ENCODE data around the gene RRAS.

Gene RRAS

DNA sequence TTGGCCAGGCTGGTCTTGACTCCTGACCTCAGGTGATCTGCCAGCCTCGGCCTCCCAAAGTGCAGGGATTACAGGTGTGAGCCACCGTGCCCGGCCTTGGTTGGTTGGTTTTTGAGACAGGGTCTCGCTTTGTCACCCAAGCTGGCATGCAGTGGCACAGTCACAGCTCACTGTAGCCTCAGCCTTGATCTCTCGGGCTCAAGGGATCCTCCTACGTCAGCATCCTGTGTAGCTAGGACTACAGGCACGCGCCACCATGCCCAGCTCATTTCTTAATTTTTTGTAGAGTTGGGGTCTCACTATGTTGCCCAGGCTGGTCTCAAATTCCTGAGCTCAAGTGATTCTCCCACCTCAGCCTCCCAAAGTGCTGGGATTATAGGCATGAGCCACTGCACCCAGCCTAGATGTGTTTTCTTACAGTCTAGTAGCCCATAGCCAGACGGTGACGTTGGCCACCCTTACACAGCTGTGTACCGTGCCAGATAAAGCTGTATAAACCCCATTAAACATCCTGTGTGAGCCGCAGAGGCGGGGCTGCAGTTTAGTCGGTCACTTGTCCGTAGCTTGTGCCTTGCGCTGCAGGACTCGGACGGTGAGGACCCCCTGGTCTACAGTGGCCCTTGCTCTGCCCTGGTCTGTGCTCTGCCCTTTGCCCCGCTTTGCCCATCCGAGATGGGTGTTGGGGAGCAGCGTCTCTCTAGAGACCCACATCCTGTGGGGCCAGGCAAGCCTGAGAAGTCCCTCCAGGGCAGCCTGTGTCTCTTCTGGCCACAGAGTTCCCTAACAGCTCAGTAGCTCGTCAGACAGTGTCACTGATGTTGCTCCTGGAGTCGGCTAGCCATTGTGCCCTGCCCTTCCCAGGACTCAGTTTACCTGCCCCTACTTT lies 15.9 kb upstream of the RRAS start:
- Histone ChIP-seq H3K4me1 (ENCODE audit: control insufficient read depth, insufficient read depth, low read length, poor library complexity, severe bottlenecking) (no peaks in the 10 kb centered on the region), H3K27ac (ENCODE audit: insufficient read depth, low read length, poor library complexity, severe bottlenecking) (no peak overlapping the region), H3K27me3 (replicated peaks; ENCODE audit: control insufficient read depth, insufficient read depth, low read length, poor library complexity, severe bottlenecking) (no peaks in the 10 kb centered on the region), H3K4me3 (ENCODE audit: insufficient read depth, low read depth, low read length, poor library complexity, severe bottlenecking) (no peak overlapping the region), H3K36me3 (ENCODE audit: control insufficient read depth, insufficient read depth, low read length) (peaks cover 82% of the 10 kb centered on the region), H3K9me3 (ENCODE audit: control insufficient read depth, low read length) (no peaks in the 10 kb centered on the region)
- no peak for DNase-seq

DNA sequence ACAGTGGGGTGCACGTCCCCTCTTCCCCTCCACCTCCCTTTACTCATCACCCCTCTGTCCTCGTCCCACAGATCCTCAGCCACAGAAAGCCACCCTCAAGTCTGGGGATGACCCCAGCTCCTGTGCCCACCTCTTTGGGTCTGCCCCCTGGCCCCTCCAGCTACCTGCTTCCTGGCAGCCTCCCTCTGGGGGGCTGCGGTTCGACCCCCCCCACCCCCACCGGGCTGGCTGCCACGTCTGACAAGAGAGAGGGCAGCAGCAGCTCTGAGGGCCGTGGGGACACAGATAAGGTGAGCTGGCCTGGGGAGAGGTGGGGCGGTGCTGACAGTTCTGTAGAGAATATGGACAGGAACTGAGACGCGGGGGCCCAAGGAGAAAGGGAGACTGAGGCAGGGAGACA lies 14.6 kb upstream of the RRAS start:
- H3K4me1 ChIP-seq (ENCODE audit: control insufficient read depth, insufficient read depth, low read length, poor library complexity, severe bottlenecking): no peaks in the 10 kb centered on the region
- H3K4me3 ChIP-seq (ENCODE audit: insufficient read depth, low read depth, low read length, poor library complexity, severe bottlenecking): no peak overlapping the region
- H3K27ac ChIP-seq (ENCODE audit: insufficient read depth, low read length, poor library complexity, severe bottlenecking): no peak overlapping the region
- no peaks in the 10 kb centered on the region for H3K27me3 ChIP-seq (replicated peaks; ENCODE audit: control insufficient read depth, insufficient read depth, low read length, poor library complexity, severe bottlenecking)
- peaks cover 84% of the 10 kb centered on the region for H3K36me3 ChIP-seq (ENCODE audit: control insufficient read depth, insufficient read depth, low read length)
- no peak for DNase-seq
- H3K9me3 ChIP-seq (ENCODE audit: control insufficient read depth, low read length): no peaks in the 10 kb centered on the region

DNA sequence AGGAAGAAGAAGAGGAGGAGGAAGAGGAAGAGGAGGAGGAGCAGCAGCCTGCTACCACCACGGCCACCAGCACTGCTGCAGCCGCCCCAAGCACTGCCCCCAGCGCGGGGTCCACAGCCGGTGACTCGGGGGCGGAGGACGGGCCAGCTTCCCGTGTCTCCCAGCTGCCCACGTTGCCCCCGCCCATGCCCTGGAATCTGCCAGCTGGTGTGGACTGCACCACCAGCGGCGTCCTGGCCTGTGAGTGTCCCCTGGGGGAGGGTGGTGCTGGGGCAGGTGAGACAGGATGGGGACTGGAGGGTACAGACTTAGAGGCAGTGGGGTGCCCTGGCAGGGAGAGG lies 13.5 kb upstream of the RRAS start:
- Histone ChIP-seq H3K27ac (ENCODE audit: insufficient read depth, low read length, poor library complexity, severe bottlenecking) (no peak overlapping the region), H3K4me3 (ENCODE audit: insufficient read depth, low read depth, low read length, poor library complexity, severe bottlenecking) (no peak overlapping the region), H3K27me3 (replicated peaks; ENCODE audit: control insufficient read depth, insufficient read depth, low read length, poor library complexity, severe bottlenecking) (no peaks in the 10 kb centered on the region), H3K36me3 (ENCODE audit: control insufficient read depth, insufficient read depth, low read length) (peaks cover 75% of the 10 kb centered on the region), H3K9me3 (ENCODE audit: control insufficient read depth, low read length) (no peaks in the 10 kb centered on the region), H3K4me1 (ENCODE audit: control insufficient read depth, insufficient read depth, low read length, poor library complexity, severe bottlenecking) (no peaks in the 10 kb centered on the region)
- DNase-seq: no peak

GRCh38 chr19:49652551-49653465 lies 12.9 kb upstream of the RRAS start:
- H3K4me1 ChIP-seq (ENCODE audit: control insufficient read depth, insufficient read depth, low read length, poor library complexity, severe bottlenecking): no peaks in the 10 kb centered on the region
- H3K36me3 ChIP-seq (ENCODE audit: control insufficient read depth, insufficient read depth, low read length): peaks cover 69% of the 10 kb centered on the region
- no peak overlapping the region for H3K4me3 ChIP-seq (ENCODE audit: insufficient read depth, low read depth, low read length, poor library complexity, severe bottlenecking)
- no peak overlapping the region for H3K27ac ChIP-seq (ENCODE audit: insufficient read depth, low read length, poor library complexity, severe bottlenecking)
- H3K27me3 ChIP-seq (replicated peaks; ENCODE audit: control insufficient read depth, insufficient read depth, low read length, poor library complexity, severe bottlenecking): no peaks in the 10 kb centered on the region
- no peaks in the 10 kb centered on the region for H3K9me3 ChIP-seq (ENCODE audit: control insufficient read depth, low read length)
- DNase-seq: no peak

DNA sequence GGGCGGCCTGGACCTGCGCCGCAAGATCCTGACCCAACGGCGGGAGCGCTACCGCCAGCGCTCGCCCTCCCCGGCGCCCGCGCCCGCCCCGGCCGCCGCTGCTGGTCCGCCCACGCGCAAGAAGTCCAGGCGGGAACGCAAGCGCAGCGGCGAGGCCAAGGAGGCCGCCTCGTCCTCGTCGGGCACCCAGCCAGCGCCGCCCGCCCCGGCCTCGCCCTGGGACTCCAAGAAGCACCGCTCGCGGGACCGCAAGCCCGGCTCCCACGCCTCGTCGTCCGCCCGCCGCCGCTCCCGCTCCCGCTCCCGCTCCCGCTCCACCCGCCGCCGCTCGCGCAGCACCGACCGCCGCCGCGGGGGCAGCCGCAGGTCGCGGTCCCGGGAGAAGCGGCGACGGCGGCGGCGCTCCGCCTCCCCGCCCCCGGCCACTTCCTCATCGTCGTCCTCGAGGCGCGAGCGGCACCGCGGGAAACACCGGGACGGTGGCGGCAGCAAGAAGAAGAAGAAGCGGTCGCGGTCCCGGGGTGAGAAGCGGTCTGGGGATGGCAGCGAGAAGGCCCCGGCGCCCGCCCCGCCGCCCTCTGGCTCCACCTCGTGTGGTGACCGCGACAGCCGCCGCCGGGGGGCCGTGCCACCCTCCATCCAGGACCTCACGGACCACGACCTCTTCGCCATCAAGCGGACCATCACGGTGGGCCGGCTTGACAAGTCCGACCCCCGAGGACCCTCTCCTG lies 12.0 kb upstream of the RRAS start:
- no peak overlapping the region for H3K4me3 ChIP-seq (ENCODE audit: insufficient read depth, low read depth, low read length, poor library complexity, severe bottlenecking)
- DNase-seq: no peak
- no peaks in the 10 kb centered on the region for H3K4me1 ChIP-seq (ENCODE audit: control insufficient read depth, insufficient read depth, low read length, poor library complexity, severe bottlenecking)
- H3K9me3 ChIP-seq (ENCODE audit: control insufficient read depth, low read length): no peaks in the 10 kb centered on the region
- H3K27ac ChIP-seq (ENCODE audit: insufficient read depth, low read length, poor library complexity, severe bottlenecking): no peak overlapping the region
- H3K36me3 ChIP-seq (ENCODE audit: control insufficient read depth, insufficient read depth, low read length): peaks cover 68% of the 10 kb centered on the region
- H3K27me3 ChIP-seq (replicated peaks; ENCODE audit: control insufficient read depth, insufficient read depth, low read length, poor library complexity, severe bottlenecking): no peaks in the 10 kb centered on the region

- H3K27me3 ChIP-seq (replicated peaks; ENCODE audit: control insufficient read depth, insufficient read depth, low read length, poor library complexity, severe bottlenecking): no peaks in the 10 kb centered on the region
- H3K27ac ChIP-seq (ENCODE audit: insufficient read depth, low read length, poor library complexity, severe bottlenecking): no peak overlapping the region
- H3K4me3 ChIP-seq (ENCODE audit: insufficient read depth, low read depth, low read length, poor library complexity, severe bottlenecking): no peak overlapping the region
- no peak for DNase-seq
- H3K4me1 ChIP-seq (ENCODE audit: control insufficient read depth, insufficient read depth, low read length, poor library complexity, severe bottlenecking): no peaks in the 10 kb centered on the region
- peaks cover 68% of the 10 kb centered on the region for H3K36me3 ChIP-seq (ENCODE audit: control insufficient read depth, insufficient read depth, low read length)
- H3K9me3 ChIP-seq (ENCODE audit: control insufficient read depth, low read length): no peaks in the 10 kb centered on the region
Observed at GRCh38 chr19:49651029-49651819, 11.3 kb upstream of the RRAS start.

DNA sequence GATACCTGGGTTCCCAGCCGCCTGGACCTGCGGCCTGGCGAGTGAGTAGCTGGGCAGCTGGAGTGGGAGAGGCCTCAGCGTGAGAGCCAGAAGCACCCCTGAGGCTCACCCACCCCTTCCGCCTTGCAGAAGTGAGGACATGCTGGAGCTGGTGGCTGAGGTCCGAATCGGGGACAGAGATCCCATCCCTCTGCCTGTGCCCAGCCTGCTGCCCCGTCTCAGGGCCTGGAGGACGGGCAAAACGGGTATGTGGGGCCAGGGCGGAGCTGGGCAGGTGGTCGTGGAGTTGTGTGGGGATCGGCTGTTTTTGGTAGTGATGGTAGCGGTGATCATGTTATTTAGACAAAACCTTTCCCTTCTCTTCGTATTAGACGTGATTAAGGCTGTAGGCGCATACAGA lies 6.6 kb upstream of the RRAS start:
- Histone ChIP-seq H3K9me3 (ENCODE audit: control insufficient read depth, low read length) (no peaks in the 10 kb centered on the region), H3K36me3 (ENCODE audit: control insufficient read depth, insufficient read depth, low read length) (peaks cover 43% of the 10 kb centered on the region), H3K4me1 (ENCODE audit: control insufficient read depth, insufficient read depth, low read length, poor library complexity, severe bottlenecking) (peaks cover 11% of the 10 kb centered on the region), H3K27ac (ENCODE audit: insufficient read depth, low read length, poor library complexity, severe bottlenecking) (no peak overlapping the region), H3K4me3 (ENCODE audit: insufficient read depth, low read depth, low read length, poor library complexity, severe bottlenecking) (no peak overlapping the region), H3K27me3 (replicated peaks; ENCODE audit: control insufficient read depth, insufficient read depth, low read length, poor library complexity, severe bottlenecking) (no peaks in the 10 kb centered on the region)
- no peak for DNase-seq

DNA sequence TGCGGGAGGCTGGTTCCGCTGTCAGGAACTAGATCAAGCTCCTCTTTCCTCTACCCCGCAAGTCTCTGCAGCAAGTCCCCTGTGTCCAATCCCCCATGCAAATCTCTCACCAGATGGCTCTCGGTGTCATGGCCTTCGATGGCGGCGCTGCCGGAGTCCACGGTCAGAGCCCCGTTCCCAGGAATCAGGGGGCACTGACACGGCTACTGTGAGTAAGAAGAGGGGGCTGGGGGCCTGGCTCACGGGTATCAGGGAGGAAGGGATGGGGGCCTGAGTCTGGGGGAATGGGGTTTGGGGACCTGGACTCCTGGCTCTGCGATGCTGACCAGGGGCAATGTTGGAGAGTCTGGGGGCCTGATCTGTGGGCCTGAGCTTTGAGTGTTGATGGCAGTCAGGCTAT lies 6.1 kb upstream of the RRAS start:
- H3K9me3 ChIP-seq (ENCODE audit: control insufficient read depth, low read length): no peaks in the 10 kb centered on the region
- H3K36me3 ChIP-seq (ENCODE audit: control insufficient read depth, insufficient read depth, low read length): peaks cover 39% of the 10 kb centered on the region
- DNase-seq: no peak
- H3K4me3 ChIP-seq (ENCODE audit: insufficient read depth, low read depth, low read length, poor library complexity, severe bottlenecking): no peak overlapping the region
- H3K27ac ChIP-seq (ENCODE audit: insufficient read depth, low read length, poor library complexity, severe bottlenecking): no peak overlapping the region
- peaks cover 12% of the 10 kb centered on the region for H3K4me1 ChIP-seq (ENCODE audit: control insufficient read depth, insufficient read depth, low read length, poor library complexity, severe bottlenecking)
- H3K27me3 ChIP-seq (replicated peaks; ENCODE audit: control insufficient read depth, insufficient read depth, low read length, poor library complexity, severe bottlenecking): no peaks in the 10 kb centered on the region

DNA sequence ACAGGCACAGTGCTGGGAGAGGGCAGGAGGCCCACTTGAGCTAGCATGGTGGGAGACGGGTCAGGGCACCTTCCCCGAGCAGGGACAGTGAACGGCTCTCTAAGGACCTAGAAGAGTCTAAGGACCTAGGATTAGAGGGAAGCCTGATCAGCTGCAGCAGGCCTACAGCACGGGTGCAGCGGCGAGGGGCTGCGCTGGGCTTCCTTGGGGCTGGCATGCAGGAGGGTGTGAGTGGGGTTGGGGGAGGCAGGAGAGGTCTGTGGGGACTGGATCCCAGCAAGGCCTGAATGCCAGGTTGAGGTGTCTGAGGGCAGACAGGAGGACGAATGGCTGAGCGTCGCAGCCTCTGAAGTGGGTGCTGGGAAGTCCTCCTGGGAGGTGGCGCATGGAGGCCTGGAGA lies 5.6 kb upstream of the RRAS start:
- Histone ChIP-seq H3K4me1 (ENCODE audit: control insufficient read depth, insufficient read depth, low read length, poor library complexity, severe bottlenecking) (peaks cover 16% of the 10 kb centered on the region), H3K27me3 (replicated peaks; ENCODE audit: control insufficient read depth, insufficient read depth, low read length, poor library complexity, severe bottlenecking) (no peaks in the 10 kb centered on the region), H3K27ac (ENCODE audit: insufficient read depth, low read length, poor library complexity, severe bottlenecking) (no peak overlapping the region), H3K36me3 (ENCODE audit: control insufficient read depth, insufficient read depth, low read length) (peaks cover 37% of the 10 kb centered on the region), H3K9me3 (ENCODE audit: control insufficient read depth, low read length) (no peaks in the 10 kb centered on the region), H3K4me3 (ENCODE audit: insufficient read depth, low read depth, low read length, poor library complexity, severe bottlenecking) (no peak overlapping the region)
- no peak for DNase-seq
